GM18873 (cell line): Measurements from ENCODE around the gene LDB1.
A peak's percentile ranks its signal among the peaks of the same experiment; 100 is the strongest.

ENCODE experiments used
- ATAC-seq: cut with Tn5 transposase; IDR thresholded peaks from one replicate; pipeline ENCODE4 v1.9.1; 2021; ENCODE audit warnings: mild to moderate bottlenecking, moderate library complexity, moderate number of reproducible peaks; ENCODE audit not compliant: unreplicated experiment, low FRiP score

LDB1 gene

GRCh38 chr10:102120142-102120990 is at the start of gene LDB1:
TSS of gene LDB1 (minus strand) at chr10:102120368. CDS start at chr10:102120110, 258 bp downstream.
- peak; percentile 40 for ATAC-seq

- ATAC-seq: no peak
These were observed 47.7 kb upstream of the LDB1 start for GRCh38 chr10:102167861-102168260.

- ATAC-seq: no peak
These were observed 43.3 kb upstream of the LDB1 start for GRCh38 chr10:102163342-102163989.

- ATAC-seq: no peak
These were observed 39.7 kb upstream of the LDB1 start for GRCh38 chr10:102159831-102160230.

GRCh38 chr10:102159051-102159597 is 39.0 kb upstream of the LDB1 start:
- ATAC-seq: no peak

GRCh38 chr10:102157224-102157623 is 37.1 kb upstream of the LDB1 start:
- ATAC-seq: no peak

GRCh38 chr10:102154466-102155116 is 34.4 kb upstream of the LDB1 start:
- no peak for ATAC-seq

GRCh38 chr10:102153093-102153620 is 33.0 kb upstream of the LDB1 start:
- ATAC-seq: no peak

- ATAC-seq: peak; percentile 2
These were observed 32.4 kb upstream of the LDB1 start for GRCh38 chr10:102152545-102152890.

- peak; percentile 86 for ATAC-seq
These were observed 31.8 kb upstream of the LDB1 start, which contains the start of gene NOLC1 for GRCh38 chr10:102151774-102152544. TSS of gene NOLC1 (plus strand) at chr10:102152389. CDS start at chr10:102152411, 22 bp downstream.

GRCh38 chr10:102150970-102151773 is 31.0 kb upstream of the LDB1 start:
- no peak for ATAC-seq

GRCh38 chr10:102148275-102148674 is 28.1 kb upstream of the LDB1 start:
- no peak for ATAC-seq

GRCh38 chr10:102147561-102147960 is 27.4 kb upstream of the LDB1 start:
- no peak for ATAC-seq

GRCh38 chr10:102146971-102147428 is 26.8 kb upstream of the LDB1 start:
- no peak for ATAC-seq

- no peak for ATAC-seq
These were observed 21.5 kb upstream of the LDB1 start for GRCh38 chr10:102141583-102142107.

GRCh38 chr10:102140913-102141540 is 20.9 kb upstream of the LDB1 start:
- no peak for ATAC-seq

- no peak for ATAC-seq
These were observed 20.1 kb upstream of the LDB1 start for GRCh38 chr10:102140218-102140617.
